Heart left ventricle (tissue), 16 donors: ENCODE results near the gene DFFB. TPM values are rescaled to one million over a fixed set of nuclear protein-coding genes. Genes with fewer than 3 reads are reported as not detected.

Experiments
- ATAC-seq, 4 donors: fragments of 200-7000 bp; cut with Tn5 transposase; one replicate each; pipeline ENCODE4 v1.9.1; 2020 to 2022; ENCODE audit warnings: moderate library complexity in 4 of 4, mild to moderate bottlenecking in 3 of 4, moderate number of reproducible peaks in 1 of 4
- DNase-seq, 5 donors: peaks; one replicate each; pipeline ENCODE4 v3.0.0-alpha.2; 2020
- H3K27ac ChIP-seq, 12 donors: fragments of 200-600 bp; sonication (generic) in 4 of 12; one replicate each; pipeline versions ENCODE4 v1.5.0 to v1.8.0; 2016 to 2022; ENCODE audit warnings: mild to moderate bottlenecking in 2 of 12
- H3K27me3 ChIP-seq, 9 donors: fragments of 200-600 bp; sonication (generic) in 2 of 9; one replicate each; pipeline versions ENCODE4 v1.5.1 to v1.8.0; 2016 to 2022; ENCODE audit warnings: mild to moderate bottlenecking in 3 of 9
- H3K36me3 ChIP-seq, 9 donors: fragments of 200-600 bp; sonication (generic) in 2 of 9; one replicate each; pipeline versions ENCODE4 v1.5.0 to v1.8.0; 2018 to 2022; ENCODE audit warnings: mild to moderate bottlenecking in 2 of 9
- H3K4me1 ChIP-seq, 12 donors: fragments of 200-600 bp; sonication (generic) in 4 of 12; one replicate each; pipeline versions ENCODE4 v1.5.0 to v1.8.0; 2016 to 2022; ENCODE audit warnings: mild to moderate bottlenecking in 3 of 12
- H3K4me3 ChIP-seq, 12 donors: fragments of 200-600 bp; sonication (generic) in 4 of 12; one replicate each; pipeline versions ENCODE4 v1.5.0 to v1.8.0; 2017 to 2022; ENCODE audit warnings: mild to moderate bottlenecking in 9 of 12, moderate library complexity in 4 of 12
- H3K9me3 ChIP-seq, 12 donors: fragments of 200-600 bp; sonication (generic) in 4 of 12; one replicate each; pipeline versions ENCODE4 v1.5.0 to v1.8.0; 2016 to 2022; ENCODE audit warnings: mild to moderate bottlenecking in 1 of 12
- POLR2A ChIP-seq, 2 donors: fragments of 450-650 bp; IDR thresholded peaks; one replicate each; pipeline ENCODE4 v1.6.1; 2017; ENCODE audit warnings: antibody characterized with exemption in 2 of 2, mild to moderate bottlenecking in 2 of 2, moderate library complexity in 2 of 2
- WGBS, 4 donors: extraction: QIAGEN DNeasy Blood & Tissue Kit in 2 of 4; methylation state at CpG; one replicate each; pipeline versions ENCODE4 v1.1.5 to v1.1.7; 2013 to 2018; 5-methylcytosine and 5-hydroxymethylcytosine counted together
- intact Hi-C, 10 donors: fragments of 100-400 bp; cut with DNase I; formaldehyde crosslinking; loops; one replicate each; pipeline versions ENCODE4 v1.11.1 to v1.14.2; 2022
- polyA plus RNA-seq, 2 donors: library from polyadenylated mRNA; stranded (reverse); fragments of 200-250 nt; gene quantifications; one replicate each; pipeline ENCODE4 v1.2.3, GENCODE V29; 2013
- total RNA-seq, 9 donors: library from RNA; depleted of rRNA in 2 of 9; stranded (reverse); fragments of >200 nt in 2 of 9; fragmentation: NEBNext Ultra II Directional in 3 of 9; extraction: Animal tissue kit (Norgen Biotek cat#: 25700) in 3 of 9; gene quantifications; one replicate each; pipeline versions ENCODE4 v1.1.0 to v1.2.4, GENCODE V29; 2016 to 2023
- TF ChIP-seq, protein P1 (sequence below), 12 donors: fragments of 200-600 bp; sonication (generic) in 4 of 12; IDR thresholded peaks; one replicate each; pipeline versions ENCODE4 v1.5.0 to v1.8.0; 2018 to 2022; ENCODE audit warnings: antibody characterized with exemption in 12 of 12, mild to moderate bottlenecking in 5 of 12
- donor health status: ischemic (EF 13 %, LVEDD 7.1; RV severe dilation, severe dysfunction).
- donor health status: healthy with polysubstance abuse.
- donor health status: DM: no; HTN: yes; CAD: no.
- donor health status: DM: no; HTN: no; CAD: no.
- donor health status: ischemic (EF 25% LVEDD 6.9; RV normal size, moderate dysfunction).
- donor health status: ischemic (EF 25% LVEDD 5.7; RV mildly dilated, moderate dysfunction).
- donor health status: healthy.
- donor health status: DM: yes; HTN: yes; CAD: no.
- donor health status: ischemic (EF 35%, LVEDD 5.7; RV mildly dilated, moderate dysfunction).
- donor health status: nonischemic (EF 11% LVEDD 7.7; RV severe dilation, severe dysfunction).
- donor health status: DM: yes; HTN: yes; CAD: no.
- donor health status: PGD.
- donor health status: ischemic (EF 29% LVEDD 5.4; RV normal size, mild dysfunction).
- donor health status: nonischemic (EF 23%, LVEDD 6.1; RV moderate dilation, normal function).

Gene DFFB
- total and polyA plus RNA-seq, 11 donors, result 1.3 to 5.8 (median 2.6) TPM

- H3K4me1 ChIP-seq, result no peaks in the 10 kb centered on the region
- peaks cover 0 to 98% (median 87%) of the 10 kb centered on the region in 9 donors for H3K36me3 ChIP-seq
- TF ChIP-seq, protein P1, sequence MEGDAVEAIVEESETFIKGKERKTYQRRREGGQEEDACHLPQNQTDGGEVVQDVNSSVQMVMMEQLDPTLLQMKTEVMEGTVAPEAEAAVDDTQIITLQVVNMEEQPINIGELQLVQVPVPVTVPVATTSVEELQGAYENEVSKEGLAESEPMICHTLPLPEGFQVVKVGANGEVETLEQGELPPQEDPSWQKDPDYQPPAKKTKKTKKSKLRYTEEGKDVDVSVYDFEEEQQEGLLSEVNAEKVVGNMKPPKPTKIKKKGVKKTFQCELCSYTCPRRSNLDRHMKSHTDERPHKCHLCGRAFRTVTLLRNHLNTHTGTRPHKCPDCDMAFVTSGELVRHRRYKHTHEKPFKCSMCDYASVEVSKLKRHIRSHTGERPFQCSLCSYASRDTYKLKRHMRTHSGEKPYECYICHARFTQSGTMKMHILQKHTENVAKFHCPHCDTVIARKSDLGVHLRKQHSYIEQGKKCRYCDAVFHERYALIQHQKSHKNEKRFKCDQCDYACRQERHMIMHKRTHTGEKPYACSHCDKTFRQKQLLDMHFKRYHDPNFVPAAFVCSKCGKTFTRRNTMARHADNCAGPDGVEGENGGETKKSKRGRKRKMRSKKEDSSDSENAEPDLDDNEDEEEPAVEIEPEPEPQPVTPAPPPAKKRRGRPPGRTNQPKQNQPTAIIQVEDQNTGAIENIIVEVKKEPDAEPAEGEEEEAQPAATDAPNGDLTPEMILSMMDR (IDR thresholded peaks at IDR 0.05), result no peak
- no peak for TF ChIP-seq POLR2A (IDR thresholded peaks at IDR 0.05)
- peaks cover 0 to 1% (median 0%) of the 10 kb centered on the region in 12 donors for H3K9me3 ChIP-seq
- intact Hi-C loops, result no loop called here
- DNase-seq (no peak), ATAC-seq (no peak)
- H3K27ac ChIP-seq, result no peak overlapping the region
- WGBS, 4 donors, result 83 to 92% (median 88%) methylated on average over 6 of the region's 6 CpGs
- H3K4me3 ChIP-seq, result no peak overlapping the region
- H3K27me3 ChIP-seq, result no peaks in the 10 kb centered on the region
These were observed 25.6 kb upstream of the DFFB start for GRCh38 chr1:3831689-3832088.

GRCh38 chr1:3834701-3835100 is 22.6 kb upstream of the DFFB start:
- intact Hi-C loops, result no loop called here

GRCh38 chr1:3836421-3836820 is 20.9 kb upstream of the DFFB start:
- intact Hi-C loops, result no loop called here
- Histone ChIP-seq H3K27ac (no peak overlapping the region), H3K9me3 (peaks cover 0 to 16% (median 6%) of the 10 kb centered on the region in 12 donors), H3K27me3 (no peaks in the 10 kb centered on the region), H3K36me3 (peaks cover 4 to 95% (median 87%) of the 10 kb centered on the region in 9 donors), H3K4me3 (no peak overlapping the region), H3K4me1 (no peaks in the 10 kb centered on the region)
- WGBS, 4 donors, result 96 to 98% (median 97%) methylated on average over 11 of the region's 11 CpGs
- TF ChIP-seq, protein P1 (IDR thresholded peaks at IDR 0.05), result no peak
- no peak for TF ChIP-seq POLR2A (IDR thresholded peaks at IDR 0.05)
- ATAC-seq, result no peak
- no peak for DNase-seq

More at GRCh38 chr1:3834701-3835100, 22.6 kb upstream of the DFFB start:
- Histone ChIP-seq H3K36me3 (peaks cover 4 to 98% (median 87%) of the 10 kb centered on the region in 9 donors), H3K27ac (no peak overlapping the region), H3K9me3 (peaks cover 0 to 16% (median 6%) of the 10 kb centered on the region in 12 donors), H3K4me1 (no peaks in the 10 kb centered on the region), H3K4me3 (no peak overlapping the region), H3K27me3 (no peaks in the 10 kb centered on the region)
- no peak for DNase-seq
- ATAC-seq, result no peak
- TF ChIP-seq, protein P1 (IDR thresholded peaks at IDR 0.05), result no peak
- WGBS, 4 donors, result 90 to 95% (median 93%) methylated on average over 10 of the region's 10 CpGs

DNA sequence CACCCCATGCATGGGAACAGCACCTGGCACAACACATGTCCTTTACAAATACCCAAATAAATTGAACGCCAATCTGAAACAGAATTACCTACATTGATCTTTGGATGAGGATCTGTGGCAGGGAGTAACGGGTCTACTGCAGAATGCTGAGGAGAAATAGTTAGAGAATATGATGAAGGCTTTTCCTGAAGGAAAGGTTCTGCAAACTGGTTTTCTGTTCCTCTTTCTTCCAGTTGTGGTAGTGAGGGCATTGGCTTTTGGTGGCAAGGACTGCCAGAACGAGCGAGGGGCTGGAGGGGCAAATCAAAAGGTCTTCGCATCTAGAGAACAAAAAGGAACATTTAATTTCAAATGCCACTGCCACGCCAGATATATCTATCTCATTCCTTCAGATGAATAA is 20.1 kb upstream of the DFFB start:
- Histone ChIP-seq H3K9me3 (peaks cover 0 to 16% (median 6%) of the 10 kb centered on the region in 12 donors), H3K4me3 (no peak overlapping the region), H3K27ac (no peak overlapping the region), H3K36me3 (peaks cover 4 to 94% (median 85%) of the 10 kb centered on the region in 9 donors), H3K4me1 (no peaks in the 10 kb centered on the region), H3K27me3 (no peaks in the 10 kb centered on the region)
- 96 to 97% (median 97%) methylated on average over 6 of the region's 6 CpGs for WGBS, 4 donors
- intact Hi-C loops, result no loop called here
- DNase-seq (no peak), ATAC-seq (no peak)
- no peak for TF ChIP-seq POLR2A (IDR thresholded peaks at IDR 0.05)
- TF ChIP-seq, protein P1 (IDR thresholded peaks at IDR 0.05), result no peak
